ENCODE measurements around the gene SHANK1. TPM values are rescaled to one million over a fixed set of nuclear protein-coding genes. Genes with fewer than 3 reads are reported as not detected.

SHANK1 gene
- total and polyA plus RNA-seq, 11 donors, result 0.03 to 2.1 (median 0.44) TPM; not detected in 1

DNA sequence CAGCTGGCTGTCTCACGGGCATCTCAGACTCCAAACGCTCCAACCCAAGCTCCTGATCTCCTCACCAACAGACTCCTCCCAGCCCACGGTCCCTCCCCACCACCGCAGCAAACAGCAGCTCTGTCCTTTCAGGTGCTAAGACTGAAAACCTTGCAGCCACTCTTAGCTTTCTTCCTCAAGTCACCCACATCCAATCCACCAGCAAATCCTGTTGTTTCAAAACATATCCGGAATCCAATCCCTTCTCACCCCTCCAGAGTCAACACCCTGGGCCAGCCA lies 49.6 kb downstream of the SHANK1 start:
- Histone ChIP-seq H3K27me3 (peaks cover 33 to 93% (median 53%) of the 10 kb centered on the region in 9 donors), H3K9me3 (no peaks in the 10 kb centered on the region), H3K36me3 (no peaks in the 10 kb centered on the region), H3K4me1 (peaks cover 0 to 27% (median 0%) of the 10 kb centered on the region in 12 donors), H3K4me3 (no peak overlapping the region), H3K27ac (no peak overlapping the region)
- intact Hi-C loops (cut with DNase I), result loop anchor here in 1 of 10 donors (10.0 kb wide), 1 partner anchor 115 kb away; no protein-coding TSS in a partner anchor
- no peak for TF ChIP-seq POLR2A (IDR thresholded peaks at IDR 0.05)
- TF ChIP-seq, protein P1, sequence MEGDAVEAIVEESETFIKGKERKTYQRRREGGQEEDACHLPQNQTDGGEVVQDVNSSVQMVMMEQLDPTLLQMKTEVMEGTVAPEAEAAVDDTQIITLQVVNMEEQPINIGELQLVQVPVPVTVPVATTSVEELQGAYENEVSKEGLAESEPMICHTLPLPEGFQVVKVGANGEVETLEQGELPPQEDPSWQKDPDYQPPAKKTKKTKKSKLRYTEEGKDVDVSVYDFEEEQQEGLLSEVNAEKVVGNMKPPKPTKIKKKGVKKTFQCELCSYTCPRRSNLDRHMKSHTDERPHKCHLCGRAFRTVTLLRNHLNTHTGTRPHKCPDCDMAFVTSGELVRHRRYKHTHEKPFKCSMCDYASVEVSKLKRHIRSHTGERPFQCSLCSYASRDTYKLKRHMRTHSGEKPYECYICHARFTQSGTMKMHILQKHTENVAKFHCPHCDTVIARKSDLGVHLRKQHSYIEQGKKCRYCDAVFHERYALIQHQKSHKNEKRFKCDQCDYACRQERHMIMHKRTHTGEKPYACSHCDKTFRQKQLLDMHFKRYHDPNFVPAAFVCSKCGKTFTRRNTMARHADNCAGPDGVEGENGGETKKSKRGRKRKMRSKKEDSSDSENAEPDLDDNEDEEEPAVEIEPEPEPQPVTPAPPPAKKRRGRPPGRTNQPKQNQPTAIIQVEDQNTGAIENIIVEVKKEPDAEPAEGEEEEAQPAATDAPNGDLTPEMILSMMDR (IDR thresholded peaks at IDR 0.05), result no peak
- ATAC-seq (no peak), DNase-seq (no peak)
- whole genome bisulfite sequencing, 4 donors, result 32 to 38% (median 34%) methylated on average over 5 of the region's 5 CpGs

DNA sequence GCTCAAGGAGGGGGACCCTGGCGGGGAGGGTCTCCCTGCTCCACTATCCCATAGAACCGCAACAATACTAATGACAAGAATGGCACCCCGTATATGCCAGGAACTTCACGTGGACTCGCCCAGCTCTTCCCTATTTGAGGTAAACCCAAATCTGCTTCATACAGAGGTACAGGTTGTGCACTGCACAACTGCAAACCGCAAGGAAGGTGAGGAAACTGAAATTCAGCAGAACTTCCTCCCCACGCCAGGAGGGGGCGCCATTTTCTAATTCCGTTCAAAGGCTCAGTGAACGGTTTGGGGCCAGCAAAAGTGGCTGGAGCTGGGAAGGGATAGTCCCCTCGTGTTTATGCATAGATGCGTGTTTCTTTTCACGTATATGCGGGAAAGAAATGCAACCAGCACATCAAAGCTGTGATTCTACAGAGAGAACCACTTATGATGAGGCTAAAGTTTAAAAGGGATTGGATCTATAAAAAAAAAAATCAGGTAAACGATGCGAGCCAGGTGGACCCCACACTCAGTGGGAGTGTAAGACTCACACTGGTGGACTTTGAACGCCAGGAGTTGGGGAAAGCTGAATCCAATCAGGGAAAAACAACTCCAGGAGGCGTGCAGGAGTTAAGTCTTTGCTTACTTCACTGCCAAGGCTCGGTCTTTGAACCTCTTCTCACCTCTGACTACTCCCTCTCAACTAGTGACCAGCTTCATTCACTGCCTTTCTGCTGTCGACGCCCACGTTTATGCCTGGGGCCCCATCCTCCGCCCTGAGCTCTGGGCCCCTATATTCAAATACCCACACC lies 50.1 kb downstream of the SHANK1 start:
- no peak for TF ChIP-seq POLR2A (IDR thresholded peaks at IDR 0.05)
- TF ChIP-seq, protein P1 (IDR thresholded peaks at IDR 0.05), result peak; percentile 45 to 71 (median 68)
- H3K27ac ChIP-seq, result no peak overlapping the region
- no peak for ATAC-seq
- peaks cover 0 to 27% (median 0%) of the 10 kb centered on the region in 12 donors for H3K4me1 ChIP-seq
- no peaks in the 10 kb centered on the region for H3K9me3 ChIP-seq
- no peak overlapping the region for H3K4me3 ChIP-seq
- DNase-seq, result no peak
- peaks cover 33 to 95% (median 58%) of the 10 kb centered on the region in 9 donors for H3K27me3 ChIP-seq
- intact Hi-C loops (cut with DNase I), result loop anchor here in 1 of 10 donors (10.0 kb wide), 1 partner anchor 115 kb away; no protein-coding TSS in a partner anchor
- WGBS, 4 donors, result 41 to 46% (median 44%) methylated on average over 23 of the region's 23 CpGs
- no peaks in the 10 kb centered on the region for H3K36me3 ChIP-seq

DNA sequence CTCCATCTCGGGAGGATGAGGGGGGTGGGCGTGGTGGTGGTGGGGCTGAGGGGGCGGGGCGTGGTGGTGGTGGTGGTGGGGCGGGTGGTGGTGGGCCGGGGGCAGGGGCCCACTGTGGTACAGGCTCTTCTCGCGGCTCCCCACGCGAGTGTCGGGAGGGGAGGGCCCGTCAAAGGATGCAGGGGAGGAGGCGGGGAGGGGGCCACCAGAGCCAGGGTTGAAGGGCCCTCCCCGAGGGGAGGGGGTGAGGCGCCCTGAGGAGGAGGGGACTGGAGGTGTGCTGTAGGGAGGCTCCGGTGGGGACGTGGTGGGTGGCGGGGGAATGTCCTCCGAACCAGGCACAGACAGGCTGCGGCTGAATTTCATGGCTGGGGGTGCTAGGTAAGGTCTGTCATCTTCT lies 50.7 kb downstream of the SHANK1 start:
- TF ChIP-seq, protein P1 (IDR thresholded peaks at IDR 0.05), result no peak
- TF ChIP-seq POLR2A (IDR thresholded peaks at IDR 0.05), result no peak
- Histone ChIP-seq H3K27ac (no peak overlapping the region), H3K36me3 (no peaks in the 10 kb centered on the region), H3K4me3 (no peak overlapping the region), H3K4me1 (peaks cover 0 to 27% (median 0%) of the 10 kb centered on the region in 12 donors), H3K27me3 (peaks cover 33 to 96% (median 60%) of the 10 kb centered on the region in 9 donors), H3K9me3 (no peaks in the 10 kb centered on the region)
- intact Hi-C loops (cut with DNase I), result no loop called here
- DNase-seq (no peak), ATAC-seq (no peak)
- WGBS, 4 donors, result 33 to 50% (median 38%) methylated on average over 12 to 20 of the region's 20 CpGs

DNA sequence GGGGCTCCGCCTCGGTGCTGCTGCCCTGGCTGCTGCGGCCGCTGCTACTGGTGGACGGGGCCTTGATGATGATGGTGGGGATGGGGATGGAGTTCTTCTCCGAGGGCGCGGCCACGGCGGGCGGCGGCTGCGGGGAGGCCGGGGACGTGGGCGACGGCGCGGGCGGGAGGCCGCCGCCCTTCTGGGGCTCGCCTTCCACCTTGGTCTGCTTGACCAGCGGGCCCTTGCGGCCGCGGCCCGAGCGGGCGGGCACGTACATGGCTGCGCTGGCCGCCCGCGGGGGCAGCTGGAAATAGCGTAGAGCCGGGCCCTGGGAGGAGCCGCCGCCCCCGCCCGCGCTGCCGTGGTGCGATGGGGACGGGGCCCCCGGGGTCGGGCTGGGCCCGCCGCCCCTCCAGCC lies 51.2 kb downstream of the SHANK1 start:
- ATAC-seq (no peak), DNase-seq (no peak)
- H3K36me3 ChIP-seq, result no peaks in the 10 kb centered on the region
- no peak for TF ChIP-seq POLR2A (IDR thresholded peaks at IDR 0.05)
- TF ChIP-seq, protein P1 (IDR thresholded peaks at IDR 0.05), result no peak
- H3K9me3 ChIP-seq, result no peaks in the 10 kb centered on the region
- intact Hi-C loops (cut with DNase I), result no loop called here
- no peak overlapping the region for H3K27ac ChIP-seq
- no peak overlapping the region for H3K4me3 ChIP-seq
- H3K27me3 ChIP-seq, result peaks cover 33 to 92% (median 57%) of the 10 kb centered on the region in 9 donors
- 1 to 5% (median 2%) methylated on average over 12 to 49 of the region's 49 CpGs for WGBS, 4 donors
- peaks cover 0 to 27% (median 0%) of the 10 kb centered on the region in 12 donors for H3K4me1 ChIP-seq

Data from heart left ventricle (tissue), 16 donors.